BJ (cell line): ENCODE measurements around the gene GBGT1. TPM values are rescaled to one million over a fixed set of nuclear protein-coding genes. Genes with fewer than 3 reads are reported as not detected.
A peak's percentile ranks its signal among the peaks of the same experiment; 100 is the strongest.

Source experiments
- CTCF ChIA-PET: fragments of 350-600 bp; formaldehyde crosslinking; extraction: SDS; loops from one replicate; lab custom pipeline; 2021; ENCODE audit warnings: antibody characterized with exemption, inconsistent platforms; lab: Yijun Ruan, JAX
- POLR2A ChIA-PET: fragments of 300-600 bp; sonication (Branson Sonifier 250); formaldehyde crosslinking; extraction: SDS; loops from one replicate; lab custom pipeline; 2021; ENCODE audit warnings: antibody characterized with exemption; lab: Charles Lee
- DNase-seq: peaks from one replicate; pipeline ENCODE4 v3.0.0-alpha.2; 2011; ENCODE audit warnings: low read depth
- H3K27me3 ChIP-seq: 2 replicates; pipeline ENCODE4 v1.6.0; 2011; ENCODE audit warnings: low read length; ENCODE audit not compliant: control insufficient read depth, insufficient read depth
- H3K36me3 ChIP-seq: 2 replicates; pipeline ENCODE4 v1.5.1; 2011; ENCODE audit warnings: low read length; ENCODE audit not compliant: control insufficient read depth, insufficient read depth
- H3K4me3 ChIP-seq: 2 replicates; pipeline ENCODE4 v1.5.1; 2011; ENCODE audit warnings: low read depth, mild to moderate bottlenecking, control low read depth, low read length
- polyA plus RNA-seq: library from polyadenylated mRNA; depleted of rRNA; stranded (reverse); fragments of >200 nt; gene quantifications from 2 replicates; pipeline ENCODE4 v1.2.3, GENCODE V29; 2011
- TF ChIP-seq, protein P1 (sequence below): IDR thresholded peaks from 2 replicates; pipeline ENCODE4 v1.5.1; 2011; ENCODE audit warnings: low read depth, mild to moderate bottlenecking, control low read depth, inconsistent platforms, low read length, moderate library complexity; ENCODE audit not compliant: insufficient read depth

Gene GBGT1
- polyA plus RNA-seq, 1 experiment, result 10.3 TPM

- H3K36me3 ChIP-seq, result no peaks in the 10 kb centered on the region
- DNase-seq, result no peak
- no peak overlapping the region for H3K4me3 ChIP-seq
- TF ChIP-seq, protein P1, sequence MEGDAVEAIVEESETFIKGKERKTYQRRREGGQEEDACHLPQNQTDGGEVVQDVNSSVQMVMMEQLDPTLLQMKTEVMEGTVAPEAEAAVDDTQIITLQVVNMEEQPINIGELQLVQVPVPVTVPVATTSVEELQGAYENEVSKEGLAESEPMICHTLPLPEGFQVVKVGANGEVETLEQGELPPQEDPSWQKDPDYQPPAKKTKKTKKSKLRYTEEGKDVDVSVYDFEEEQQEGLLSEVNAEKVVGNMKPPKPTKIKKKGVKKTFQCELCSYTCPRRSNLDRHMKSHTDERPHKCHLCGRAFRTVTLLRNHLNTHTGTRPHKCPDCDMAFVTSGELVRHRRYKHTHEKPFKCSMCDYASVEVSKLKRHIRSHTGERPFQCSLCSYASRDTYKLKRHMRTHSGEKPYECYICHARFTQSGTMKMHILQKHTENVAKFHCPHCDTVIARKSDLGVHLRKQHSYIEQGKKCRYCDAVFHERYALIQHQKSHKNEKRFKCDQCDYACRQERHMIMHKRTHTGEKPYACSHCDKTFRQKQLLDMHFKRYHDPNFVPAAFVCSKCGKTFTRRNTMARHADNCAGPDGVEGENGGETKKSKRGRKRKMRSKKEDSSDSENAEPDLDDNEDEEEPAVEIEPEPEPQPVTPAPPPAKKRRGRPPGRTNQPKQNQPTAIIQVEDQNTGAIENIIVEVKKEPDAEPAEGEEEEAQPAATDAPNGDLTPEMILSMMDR, result no peak
- CTCF ChIA-PET, result interaction anchor here (1.0 to 11.8 kb wide), 5 partner anchors 35 to 129 kb away, joined by 3 to 505 read pairs (median 4); partner anchors contain the start of gene RALGDS
- POLR2A ChIA-PET, result no interaction called here
- no peaks in the 10 kb centered on the region for H3K27me3 ChIP-seq
These were observed 12.7 kb downstream of the GBGT1 start for GRCh38 chr9:133151041-133151440.

GRCh38 chr9:133149130-133150015, 14.3 kb downstream of the GBGT1 start:
- peak overlapping the region; percentile 79 for H3K4me3 ChIP-seq
- DNase-seq, result peak; percentile 52
- TF ChIP-seq, protein P1, result peak; percentile 24; the same call in 1 of the 2 replicates
- H3K27me3 ChIP-seq, result no peaks in the 10 kb centered on the region
- ChIA-PET POLR2A (no interaction called here), CTCF (interaction anchor here (1.3 to 11.8 kb wide), 8 partner anchors 11 to 127 kb away, joined by 4 to 505 read pairs (median 18); partner anchors contain the start of gene RALGDS)
- no peaks in the 10 kb centered on the region for H3K36me3 ChIP-seq

DNA sequence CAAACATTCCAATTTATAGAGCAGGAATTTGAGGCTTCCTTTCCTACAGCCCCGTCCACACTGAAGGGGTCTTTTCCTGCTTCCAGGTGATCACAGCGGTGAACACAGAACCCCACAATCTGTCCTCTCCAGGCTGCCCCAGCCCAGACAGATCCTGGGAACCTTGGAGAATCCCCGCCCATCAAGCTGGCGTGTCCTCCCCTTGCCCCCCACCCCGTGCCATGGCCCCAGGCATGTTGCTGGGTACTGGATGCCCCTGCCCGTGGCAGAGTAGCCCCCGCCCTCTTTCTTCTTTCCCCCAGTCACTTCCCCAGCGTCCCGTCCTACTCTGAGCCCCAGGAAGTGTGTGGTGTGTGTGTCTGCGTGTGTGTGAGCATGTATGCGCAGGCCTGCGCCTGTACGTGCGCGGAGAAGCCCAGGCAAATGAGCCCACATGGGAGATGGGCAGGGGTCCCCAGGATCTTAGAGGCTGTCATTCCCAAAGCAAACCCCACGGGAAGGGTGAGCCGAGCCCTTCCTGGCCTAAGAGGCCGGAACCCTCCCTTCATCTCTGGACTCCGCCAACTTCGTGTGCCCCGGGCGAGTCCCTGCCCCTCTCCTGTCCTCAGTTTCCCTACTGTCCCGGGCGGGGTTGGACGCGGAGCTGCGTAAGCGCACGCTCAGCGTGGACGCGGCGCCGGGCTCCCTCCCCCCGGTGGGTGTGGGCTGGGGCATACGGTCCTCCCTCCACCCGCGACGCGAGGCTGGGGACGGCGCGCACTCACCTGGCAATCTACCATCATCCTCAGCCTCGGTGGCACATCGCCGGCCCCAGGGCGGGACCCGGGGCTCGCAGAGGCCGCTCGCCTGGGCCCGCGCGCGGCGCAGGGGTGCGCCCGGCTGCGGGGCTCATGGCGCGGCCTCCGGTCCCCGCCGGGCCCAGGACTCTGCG, 15.2 kb downstream of the GBGT1 start:
- ChIA-PET CTCF (interaction anchor here (0.8 to 11.8 kb wide), 23 partner anchors 9 to 126 kb away, joined by 3 to 505 read pairs (median 7); partner anchors contain the start of genes GBGT1, GTF3C5 and RALGDS), POLR2A (no interaction called here)
- Histone ChIP-seq H3K27me3 (no peaks in the 10 kb centered on the region), H3K36me3 (no peaks in the 10 kb centered on the region), H3K4me3 (peak overlapping the region; percentile 79)
- TF ChIP-seq, protein P1, result no peak
- DNase-seq, result no peak

GRCh38 chr9:133147412-133148198, 16.1 kb downstream of the GBGT1 start:
- TF ChIP-seq, protein P1, result peak; percentile 99
- ChIA-PET POLR2A (no interaction called here), CTCF (interaction anchor here (0.7 to 11.8 kb wide), 26 partner anchors 10 to 197 kb away, joined by 3 to 505 read pairs (median 6); partner anchors contain the start of genes GBGT1, GFI1B, GTF3C5 and RALGDS)
- Histone ChIP-seq H3K27me3 (no peaks in the 10 kb centered on the region), H3K4me3 (peak overlapping the region; percentile 79), H3K36me3 (no peaks in the 10 kb centered on the region; the same call in 1 of the 2 replicates)
- DNase-seq, result no peak
